Measurements from ENCODE around the gene DOK7.

GRCh38 chr4:3460926-3461325, 2.2 kb upstream of the DOK7 start:
- TF ChIP-seq GLIS3 (CRISPR knock-in tag; IDR thresholded peaks at IDR 0.05), result no peak
- TF ChIP-seq TCF4 (CRISPR knock-in tag; IDR thresholded peaks at IDR 0.05; ENCODE audit: borderline replicate concordance), result no peak
- TF ChIP-seq ZFP30 (CRISPR knock-in tag; IDR thresholded peaks at IDR 0.05), result no peak
- no peak for TF ChIP-seq ESRRG (CRISPR knock-in tag; IDR thresholded peaks at IDR 0.05)
- TF ChIP-seq ISL1 (CRISPR knock-in tag; IDR thresholded peaks at IDR 0.05), result no peak
- TF ChIP-seq PATZ1 (CRISPR knock-in tag; IDR thresholded peaks at IDR 0.05; ENCODE audit: borderline replicate concordance), result no peak
- no peak for TF ChIP-seq ARNTL (CRISPR knock-in tag; IDR thresholded peaks at IDR 0.05; ENCODE audit: borderline replicate concordance, low read depth)
- TF ChIP-seq POU6F1 (CRISPR knock-in tag; IDR thresholded peaks at IDR 0.05; ENCODE audit: borderline replicate concordance, low read depth), result no peak
- TF ChIP-seq ZNF70 (CRISPR knock-in tag; IDR thresholded peaks at IDR 0.05), result no peak
